ENCODE data around the gene TBC1D14.

The TBC1D14 gene

GRCh38 chr4:6896035-6896434 lies 13.6 kb upstream of the TBC1D14 start:
- TF ChIP-seq CTCF (conservative IDR thresholded peaks at IDR 0.05), result no peak
- no peak overlapping the region for H3K27ac ChIP-seq

GRCh38 chr4:6898763-6899162 lies 10.9 kb upstream of the TBC1D14 start:
- no peak for TF ChIP-seq CTCF (conservative IDR thresholded peaks at IDR 0.05)
- no peak overlapping the region for H3K27ac ChIP-seq

- no peak overlapping the region for H3K27ac ChIP-seq
- no peak for TF ChIP-seq CTCF (conservative IDR thresholded peaks at IDR 0.05)
Observed at GRCh38 chr4:6900181-6900812, 9.3 kb upstream of the TBC1D14 start.

GRCh38 chr4:6900956-6901355 lies 8.7 kb upstream of the TBC1D14 start:
- TF ChIP-seq CTCF (conservative IDR thresholded peaks at IDR 0.05), result no peak
- H3K27ac ChIP-seq, result no peak overlapping the region

GRCh38 chr4:6901669-6902317 lies 7.8 kb upstream of the TBC1D14 start:
- no peak for TF ChIP-seq CTCF (conservative IDR thresholded peaks at IDR 0.05)
- no peak overlapping the region for H3K27ac ChIP-seq

GRCh38 chr4:6902318-6903042 lies 7.1 kb upstream of the TBC1D14 start:
- TF ChIP-seq CTCF (conservative IDR thresholded peaks at IDR 0.05), result no peak
- no peak overlapping the region for H3K27ac ChIP-seq

All from VCaP (cell line).